H1 (cell line): Measurements from ENCODE around the gene GPER1. TPM values are rescaled to one million over a fixed set of nuclear protein-coding genes. Genes with fewer than 3 reads are reported as not detected.

Experiments
- CTCF ChIA-PET: fragments of 300-600 bp; sonication (Branson Sonifier 250); formaldehyde crosslinking; loops from one replicate; lab custom pipeline; 2021; ENCODE audit not compliant: partially characterized antibody; lab: Charles Lee
- POLR2A ChIA-PET: fragments of 300-600 bp; sonication (Branson Sonifier 250); formaldehyde crosslinking; loops from one replicate; lab custom pipeline; 2021; ENCODE audit warnings: inconsistent platforms; ENCODE audit not compliant: partially characterized antibody; lab: Charles Lee
- DNase-seq, 2 experiments: peaks; one replicate each; pipeline versions ENCODE4 v3.0.0 to v3.0.0-alpha.2; 2010 to 2022; ENCODE audit warnings: low spot score in 2 of 2, low read depth in 1 of 2, mixed read lengths in 1 of 2
- FAIRE-seq: peaks from 2 replicates; lab custom pipeline; 2011; peaks lifted over from hg19 to GRCh38; lab: Jason Lieb, UNC
- H2AFZ ChIP-seq: 2 replicates; pipeline ENCODE4 v1.8.1; 2012; ENCODE audit warnings: low read length, inconsistent platforms
- H2AK5ac ChIP-seq: 2 replicates; pipeline ENCODE4 v1.6.1; 2013; ENCODE audit warnings: low read depth, low read length
- H2BK120ac ChIP-seq: replicated peaks from 2 replicates; pipeline ENCODE3; 2013; ENCODE audit warnings: low read depth, low read length, inconsistent platforms
- H2BK12ac ChIP-seq: 2 replicates; pipeline ENCODE4 v1.6.1; 2013; ENCODE audit warnings: low read depth, low read length
- H2BK15ac ChIP-seq: 2 replicates; pipeline ENCODE4 v1.6.1; 2013; ENCODE audit warnings: low read length
- H2BK20ac ChIP-seq: 2 replicates; pipeline ENCODE4 v1.6.1; 2013; ENCODE audit warnings: low read length
- H2BK5ac ChIP-seq: 2 replicates; pipeline ENCODE4 v1.6.1; 2013; ENCODE audit warnings: low read depth, low read length
- H3K14ac ChIP-seq: 2 replicates; pipeline ENCODE4 v1.6.1; 2013; ENCODE audit warnings: inconsistent platforms; ENCODE audit not compliant: insufficient read length
- H3K18ac ChIP-seq: 2 replicates; pipeline ENCODE4 v1.6.1; 2013; ENCODE audit warnings: low read length; ENCODE audit errors: extremely low read depth
- H3K23ac ChIP-seq: 2 replicates; pipeline ENCODE4 v1.6.1; 2013; ENCODE audit warnings: inconsistent platforms; ENCODE audit not compliant: insufficient read length
- H3K23me2 ChIP-seq: 2 replicates; pipeline ENCODE4 v1.6.1; 2013; ENCODE audit warnings: low read depth, low read length
- H3K27ac ChIP-seq: 2 replicates; pipeline ENCODE4 v1.6.1; 2011; ENCODE audit warnings: low read depth, low read length, inconsistent platforms
- H3K27me3 ChIP-seq, 4 experiments: replicated peaks in 1 of 4; 1 replicate in 1 of 4; 2 replicates in 3 of 4; pipeline versions ENCODE4 v1.6.1 to v1.8.1; 2011 to 2013; ENCODE audit warnings: low read length in 3 of 4, mild to moderate bottlenecking in 3 of 4, inconsistent platforms in 2 of 4, mixed read lengths in 2 of 4, moderate library complexity in 1 of 4; ENCODE audit not compliant: control insufficient read depth in 3 of 4, insufficient read depth in 3 of 4; ENCODE audit errors: extremely low read depth in 1 of 4
- H3K36me3 ChIP-seq, 4 experiments: 2 replicates each; pipeline versions ENCODE4 v1.6.1 to v1.8.1; 2011 to 2013; ENCODE audit warnings: mild to moderate bottlenecking in 4 of 4, low read length in 3 of 4, moderate library complexity in 2 of 4, control low read depth in 1 of 4, inconsistent platforms in 1 of 4; ENCODE audit not compliant: insufficient read depth in 4 of 4, control insufficient read depth in 2 of 4
- H3K4ac ChIP-seq: replicated peaks from 2 replicates; pipeline ENCODE3; 2013; ENCODE audit warnings: low read length, low read depth, mixed read lengths, inconsistent platforms; ENCODE audit not compliant: insufficient read length
- H3K4me1 ChIP-seq, 4 experiments: replicated peaks in 1 of 4; 1 replicate in 1 of 4; 2 replicates in 3 of 4; pipeline versions ENCODE4 v1.6.1 to v1.8.1; 2011 to 2013; ENCODE audit warnings: low read length in 3 of 4, inconsistent platforms in 2 of 4, mixed read lengths in 1 of 4; ENCODE audit not compliant: insufficient read depth in 4 of 4, control insufficient read depth in 3 of 4
- H3K4me2 ChIP-seq, 2 experiments: 2 replicates each; pipeline versions ENCODE4 v1.6.1 to v1.8.1; 2011 to 2013; ENCODE audit warnings: low read depth in 2 of 2, low read length in 2 of 2, control low read depth in 1 of 2, inconsistent platforms in 1 of 2, mild to moderate bottlenecking in 1 of 2; ENCODE audit not compliant: insufficient read depth in 1 of 2
- H3K4me3 ChIP-seq, 4 experiments: fragments of 200-600, 300-600 bp in 1 of 4; sonication (generic), shearing (Covaris generic), sonication (Bioruptor Twin) in 1 of 4; 2 replicates each; pipeline versions ENCODE4 v1.5.1 to v1.8.1; 2011 to 2016; ENCODE audit warnings: low read length in 4 of 4, low read depth in 3 of 4, control low read depth in 2 of 4, inconsistent platforms in 2 of 4, mild to moderate bottlenecking in 2 of 4, mixed read lengths in 1 of 4, moderate library complexity in 1 of 4; ENCODE audit not compliant: insufficient read depth in 2 of 4; ENCODE audit errors: extremely low read depth in 1 of 4
- H3K56ac ChIP-seq: replicated peaks from 2 replicates; pipeline ENCODE3; 2013; ENCODE audit warnings: low read depth, mild to moderate bottlenecking, mixed read lengths, low read length, inconsistent platforms; ENCODE audit not compliant: insufficient read length
- H3K79me1 ChIP-seq: 2 replicates; pipeline ENCODE4 v1.6.1; 2013; ENCODE audit warnings: low read depth, low read length, control low read depth
- H3K79me2 ChIP-seq, 2 experiments: 2 replicates each; pipeline versions ENCODE4 v1.6.1 to v1.8.1; 2012 to 2013; ENCODE audit warnings: low read length in 2 of 2, mild to moderate bottlenecking in 2 of 2, inconsistent platforms in 1 of 2; ENCODE audit not compliant: insufficient read depth in 2 of 2, control insufficient read depth in 1 of 2
- H3K9ac ChIP-seq, 4 experiments: replicated peaks in 1 of 4; 1 replicate in 1 of 4; 2 replicates in 3 of 4; pipeline versions ENCODE4 v1.6.1 to v1.8.1; 2011 to 2013; ENCODE audit warnings: low read depth in 3 of 4, low read length in 3 of 4, control low read depth in 2 of 4, mild to moderate bottlenecking in 2 of 4, moderate library complexity in 2 of 4, inconsistent platforms in 1 of 4; ENCODE audit errors: extremely low read depth in 1 of 4
- H3K9me3 ChIP-seq, 2 experiments: 2 replicates each; pipeline versions ENCODE4 v1.6.1 to v1.8.1; 2012 to 2013; ENCODE audit warnings: mild to moderate bottlenecking in 2 of 2, moderate library complexity in 2 of 2, control low read depth in 1 of 2, inconsistent platforms in 1 of 2, low read depth in 1 of 2, low read length in 1 of 2, mixed read lengths in 1 of 2; ENCODE audit not compliant: insufficient read depth in 2 of 2
- H4K20me1 ChIP-seq, 2 experiments: replicated peaks in 1 of 2; 2 replicates each; pipeline versions ENCODE3 to v1.8.1; 2011 to 2013; ENCODE audit warnings: inconsistent platforms in 2 of 2, low read length in 2 of 2, mild to moderate bottlenecking in 1 of 2; ENCODE audit not compliant: insufficient read depth in 2 of 2, control insufficient read depth in 1 of 2
- H4K5ac ChIP-seq: 2 replicates; pipeline ENCODE4 v1.6.1; 2013; ENCODE audit warnings: low read length, low read depth, mixed read lengths, inconsistent platforms; ENCODE audit not compliant: insufficient read length
- H4K8ac ChIP-seq: 2 replicates; pipeline ENCODE4 v1.8.0; 2013; ENCODE audit warnings: mild to moderate bottlenecking, moderate library complexity, low read length, inconsistent platforms; ENCODE audit not compliant: insufficient read depth; ENCODE audit errors: extremely low read depth
- H4K91ac ChIP-seq: replicated peaks from 2 replicates; pipeline ENCODE3; 2013; ENCODE audit warnings: low read length, mixed read lengths, inconsistent platforms; ENCODE audit not compliant: insufficient read length
- EGR1 ChIP-seq: IDR thresholded peaks from 2 replicates; pipeline ENCODE4 v1.6.1; 2011; ENCODE audit warnings: low read depth, low read length, borderline replicate concordance
- MAX ChIP-seq: IDR thresholded peaks from 2 replicates; pipeline ENCODE4 v1.6.1; 2012; ENCODE audit warnings: inconsistent platforms
- RBBP5 ChIP-seq: IDR thresholded peaks from 2 replicates; pipeline ENCODE4 v1.7.1; 2012; ENCODE audit warnings: low read depth, mild to moderate bottlenecking, inconsistent platforms, low read length, moderate library complexity, borderline replicate concordance
- SUZ12 ChIP-seq: fragments of 200-600 bp; sonication (generic); IDR thresholded peaks from 2 replicates; pipeline ENCODE4 v1.6.1; 2012; ENCODE audit warnings: mild to moderate bottlenecking, inconsistent platforms, low read length, moderate library complexity, mixed read lengths
- WGBS, 2 experiments: shearing (Covaris generic) in 1 of 2; methylation state at CpG; one replicate each; pipeline versions ENCODE4 v1.1.6 to v1.1.7; 2013 to 2015; ENCODE audit warnings: low lambda C conversion rate in 2 of 2, mixed read lengths in 2 of 2, inconsistent platforms in 1 of 2, low coverage in 1 of 2, missing lambda C conversion rate in 1 of 2; ENCODE audit not compliant: insufficient replicate concordance in 2 of 2, insufficient coverage in 1 of 2, insufficient read length in 1 of 2; ENCODE audit errors: extremely low coverage in 1 of 2, missing lambda C conversion rate in 1 of 2; 5-methylcytosine and 5-hydroxymethylcytosine counted together
- polyA plus RNA-seq, 7 experiments: library from polyadenylated mRNA; depleted of rRNA in 3 of 7; stranded (reverse) in 5 of 7; unstranded in 2 of 7; fragments of >200 nt in 5 of 7; fragments of 200-250 nt in 2 of 7; gene quantifications; 1 replicate in 5 of 7; 2 replicates in 1 of 7; 4 replicates in 1 of 7; pipeline versions ENCODE4 v1.2.1 to v1.2.3, GENCODE V29; 2011 to 2013; ENCODE audit warnings: missing spikeins in 2 of 7, mixed read lengths in 2 of 7
- total RNA-seq: library from RNA; stranded (reverse); fragmentation: NEBNext Ultra II Directional; extraction: Animal tissue kit (Norgen Biotek cat#: 25700); gene quantifications from 2 replicates; pipeline ENCODE4 v1.2.1, GENCODE V29; 2021

GPER1 gene
- total and polyA plus RNA-seq, 2 of the 8 experiments (the other 6 are each of a cell fraction or from before 2014, with no cell fraction given) = 0.24 to 0.47 TPM

- H3K4me3 ChIP-seq = peak overlapping the region in 1 of 4 experiments; percentile 14; a peak in 1 of 8 replicates
- POLR2A ChIA-PET = interaction anchor here (0.6 to 2.0 kb wide), 2 partner anchors 9 to 16 kb away, joined by 4 to 5 read pairs; partner anchors contain the start of gene GPR146
These were observed 34.9 kb upstream of the GPER1 start for GRCh38 chr7:1053002-1053411.

More at GRCh38 chr7:1053002-1053411, 34.9 kb upstream of the GPER1 start:
- Histone ChIP-seq H3K23ac (no peak overlapping the region), H4K8ac (peak overlapping the region; percentile 75), H3K18ac (peak overlapping the region; percentile 78; the same call in 1 of the 2 replicates), H3K4me1 (peaks cover 3 to 23% (median 12%) of the 10 kb centered on the region in 4 experiments), H2BK20ac (peak overlapping the region; percentile 29; the same call in 1 of the 2 replicates), H3K27me3 (no peaks in the 10 kb centered on the region), H3K27ac (peak overlapping the region; percentile 16), H2BK5ac (peak overlapping the region; percentile 90), H2BK15ac (peak overlapping the region; percentile 48; the same call in 1 of the 2 replicates), H2BK120ac (no peak overlapping the region), H3K9ac (peak overlapping the region in 1 of 4 experiments; percentile 14; a peak in 1 of 7 replicates), H3K23me2 (no peaks in the 10 kb centered on the region), H2AFZ (no peak overlapping the region), H2AK5ac (peak overlapping the region; percentile 4; the same call in 1 of the 2 replicates), H3K79me2 (no peaks in the 10 kb centered on the region), H2BK12ac (peak overlapping the region; percentile 63; the same call in 1 of the 2 replicates), H3K79me1 (peaks cover 2% of the 10 kb centered on the region; the same call in 1 of the 2 replicates), H4K20me1 (peaks cover 0 to 5% of the 10 kb centered on the region in 2 experiments), H3K4me2 (peak overlapping the region; percentile 4 to 39; a peak in 2 of 4 replicates), H3K9me3 (no peaks in the 10 kb centered on the region), H3K36me3 (peaks cover 0 to 8% (median 0%) of the 10 kb centered on the region in 4 experiments; a peak in 1 of 8 replicates), H3K14ac (no peak overlapping the region), H4K91ac (peak overlapping the region; percentile 29), H4K5ac (peak overlapping the region; percentile 18), H3K56ac (no peak overlapping the region), H3K4ac (peak overlapping the region; percentile 45)
- FAIRE-seq (no peak), DNase-seq (peak in 1 of 2 experiments; percentile 71)
- CTCF ChIA-PET = interaction anchor here (0.7 to 6.2 kb wide), 6 partner anchors 8 to 70 kb away, joined by 3 to 46 read pairs (median 24); partner anchors contain the start of gene GPR146
- WGBS, 2 experiments = 51% methylated on average over 16 of the region's 17 CpGs; no CpG with 5 or more reads in 1 of the 2 experiments
- TF ChIP-seq RBBP5 (0 out of 2 replicates have a peak, but pooled peaks have one; percentile 38), EGR1 (peak; percentile 30; the same call in 1 of the 2 replicates), MAX (peak; percentile 43; the same call in 1 of the 2 replicates), SUZ12 (no peak)
